GM12875 (cell line): ENCODE measurements around the gene SLC2A11.
"Not testable (repeated sequence)": the region's sequence is repeated elsewhere in the genome, so short reads cannot be mapped to it uniquely, and the experiment has no call there.

Experiments
- H3K4me3 ChIP-seq: one replicate; pipeline ENCODE4 v1.5.1; 2011; ENCODE audit warnings: low read depth, low read length, control low read depth
- CTCF ChIP-seq: IDR thresholded peaks from 2 replicates; pipeline ENCODE4 v1.5.1; 2011; ENCODE audit warnings: low read depth, mild to moderate bottlenecking, control low read depth, inconsistent platforms, low read length, moderate library complexity, borderline replicate concordance; ENCODE audit not compliant: insufficient read depth

The SLC2A11 gene

DNA sequence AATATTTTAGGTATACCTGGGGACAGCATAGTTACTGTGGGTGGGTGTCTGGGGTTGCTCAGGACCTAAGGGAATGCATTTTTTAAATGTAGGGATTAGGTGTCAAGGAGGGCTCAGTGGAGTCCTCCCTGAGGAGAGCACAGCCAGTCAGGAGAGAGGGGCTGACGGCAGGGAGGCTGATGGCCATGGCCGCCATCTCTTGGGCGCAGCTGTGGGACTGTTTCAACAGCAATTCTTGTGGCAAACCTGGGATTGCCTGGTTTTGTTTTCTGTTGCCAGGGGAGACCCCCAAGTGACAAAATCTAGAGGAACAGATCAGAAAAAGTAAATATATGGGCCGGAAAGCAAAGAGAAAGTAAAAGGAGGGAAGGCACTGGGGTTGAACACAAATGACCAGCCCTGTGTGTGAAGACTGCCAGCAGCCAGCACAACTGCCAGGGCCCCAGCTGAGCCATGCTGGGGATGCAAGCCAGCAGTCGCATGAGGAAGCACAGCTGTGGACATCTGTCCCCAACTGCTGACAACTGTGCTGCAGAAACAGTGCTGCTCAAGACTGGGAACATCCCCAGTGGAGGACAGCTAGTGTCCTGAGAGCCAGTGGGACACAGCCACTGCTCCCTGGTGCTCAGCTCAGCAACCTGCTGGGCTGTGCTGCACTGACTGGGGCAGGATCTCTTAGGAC lies 47.0 kb downstream of the SLC2A11 start:
- TF ChIP-seq CTCF = no peak
- H3K4me3 ChIP-seq = no peak overlapping the region

DNA sequence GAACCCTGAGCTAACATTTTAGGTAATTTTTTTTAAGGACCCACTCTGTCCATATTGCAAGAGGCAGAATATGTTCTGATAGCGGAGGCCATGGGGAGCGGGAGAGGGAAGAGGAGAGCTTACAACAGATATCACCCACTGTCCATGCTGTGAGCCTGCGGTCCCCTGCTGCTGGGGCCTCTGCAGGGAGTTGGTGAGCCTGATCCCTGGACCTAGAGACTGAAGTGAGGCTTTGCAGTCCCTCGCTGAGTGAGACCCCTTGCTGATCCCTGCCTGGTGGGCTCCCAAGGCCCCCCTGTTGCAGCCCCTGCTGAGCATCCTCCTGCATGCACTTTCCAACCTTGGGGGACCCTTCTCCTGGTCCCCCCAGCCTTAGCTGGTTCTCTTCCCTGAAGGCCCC lies 49.0 kb downstream of the SLC2A11 start:
- TF ChIP-seq CTCF = no peak

DNA sequence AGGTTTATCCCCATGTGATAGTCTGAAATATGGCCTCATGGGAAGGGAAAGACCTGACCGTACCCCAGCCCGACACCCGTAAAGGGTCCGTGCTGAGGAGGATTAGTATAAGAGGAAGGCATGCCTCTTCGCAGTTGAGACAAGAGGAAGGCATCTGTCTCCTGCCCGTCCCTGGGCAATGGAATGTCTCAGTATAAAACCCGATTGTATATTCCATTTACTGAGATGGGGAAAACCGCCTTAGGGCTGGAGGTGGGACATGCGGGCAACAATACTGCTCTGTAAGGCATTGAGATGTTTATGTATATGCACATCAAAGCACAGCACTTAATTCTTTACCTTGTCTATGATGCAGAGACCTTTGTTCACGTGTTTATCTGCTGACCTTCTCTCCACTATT lies 49.7 kb downstream of the SLC2A11 start:
- not testable (repeated sequence) for H3K4me3 ChIP-seq

More for the DNA sequence above, 49.0 kb downstream of the SLC2A11 start:
- no peak overlapping the region for H3K4me3 ChIP-seq

DNA sequence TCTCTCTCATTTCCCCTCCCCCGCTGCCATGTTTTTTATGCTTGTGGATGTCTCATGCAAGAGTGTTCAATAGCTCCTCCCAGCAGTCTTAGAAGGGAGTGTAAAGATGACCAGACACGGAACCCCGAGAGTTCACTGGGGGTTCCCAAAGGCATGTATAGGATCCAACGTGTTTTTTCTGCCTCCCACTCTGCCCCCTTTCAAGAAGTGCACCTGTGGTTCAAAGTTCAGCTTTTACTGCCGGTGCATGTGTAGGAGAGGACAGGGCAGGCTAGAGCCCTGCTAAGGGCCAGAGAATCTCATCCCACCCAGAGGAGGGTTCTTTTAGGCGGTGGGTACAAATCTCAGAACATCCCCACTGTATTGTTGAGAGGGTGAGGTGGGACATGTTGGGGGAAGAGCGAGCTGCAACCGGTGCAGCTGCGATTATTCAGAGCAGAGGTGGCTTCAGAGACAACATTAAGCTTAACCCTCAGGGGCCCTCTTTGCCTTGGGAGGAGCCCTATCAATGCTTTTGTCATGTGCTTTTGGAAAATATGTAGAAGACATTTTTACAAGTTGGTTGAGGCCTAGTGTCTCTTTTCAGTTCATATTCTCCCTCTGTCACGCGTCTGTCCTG lies 51.0 kb downstream of the SLC2A11 start:
- no peak for TF ChIP-seq CTCF
- H3K4me3 ChIP-seq = no peak overlapping the region

GRCh38 chr22:23909296-23909898 lies 51.7 kb downstream of the SLC2A11 start:
- no peak for TF ChIP-seq CTCF
- no peak overlapping the region for H3K4me3 ChIP-seq

DNA sequence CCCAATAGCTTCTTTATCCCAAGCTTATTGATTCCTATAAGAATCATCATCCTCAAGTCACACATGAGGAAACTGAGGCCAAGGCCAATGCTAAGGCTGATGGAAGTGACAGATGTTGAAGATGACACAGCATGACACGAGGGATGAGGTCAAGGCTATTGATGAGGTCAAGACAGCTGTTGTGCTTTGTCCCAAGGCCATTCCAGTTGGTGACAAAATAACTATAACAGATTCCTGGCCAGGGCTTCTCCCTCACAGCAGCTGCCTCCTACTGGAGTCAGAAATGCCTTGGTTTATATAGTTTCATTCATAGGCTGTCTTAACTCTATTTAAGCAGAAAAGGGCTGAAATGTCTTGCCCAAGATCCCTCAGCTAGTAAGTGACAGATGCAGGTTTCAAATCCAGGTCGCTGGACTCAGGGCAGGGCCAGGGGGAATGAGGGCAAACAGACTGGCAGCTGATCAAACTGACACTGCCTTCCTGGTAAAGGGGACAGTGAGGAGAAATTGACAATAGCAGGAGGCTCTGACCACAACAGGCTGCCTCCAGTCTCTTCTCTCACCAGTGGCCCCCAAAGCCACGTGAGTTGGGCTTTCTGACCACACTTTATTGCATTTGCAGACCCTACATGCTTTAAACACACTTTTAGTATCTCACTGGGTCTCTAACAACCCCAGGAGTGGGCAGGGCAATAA lies 53.0 kb downstream of the SLC2A11 start:
- TF ChIP-seq CTCF = no peak
- H3K4me3 ChIP-seq = no peak overlapping the region

- TF ChIP-seq CTCF = no peak
- H3K4me3 ChIP-seq = no peak overlapping the region
Measured at GRCh38 chr22:23911318-23911980, 53.8 kb downstream of the SLC2A11 start.
